Measurements from ENCODE around the gene ZMYM3.
"Not testable (repeated sequence)": the region's sequence is repeated elsewhere in the genome, so short reads cannot be mapped to it uniquely, and the experiment has no call there.

The ZMYM3 gene

DNA sequence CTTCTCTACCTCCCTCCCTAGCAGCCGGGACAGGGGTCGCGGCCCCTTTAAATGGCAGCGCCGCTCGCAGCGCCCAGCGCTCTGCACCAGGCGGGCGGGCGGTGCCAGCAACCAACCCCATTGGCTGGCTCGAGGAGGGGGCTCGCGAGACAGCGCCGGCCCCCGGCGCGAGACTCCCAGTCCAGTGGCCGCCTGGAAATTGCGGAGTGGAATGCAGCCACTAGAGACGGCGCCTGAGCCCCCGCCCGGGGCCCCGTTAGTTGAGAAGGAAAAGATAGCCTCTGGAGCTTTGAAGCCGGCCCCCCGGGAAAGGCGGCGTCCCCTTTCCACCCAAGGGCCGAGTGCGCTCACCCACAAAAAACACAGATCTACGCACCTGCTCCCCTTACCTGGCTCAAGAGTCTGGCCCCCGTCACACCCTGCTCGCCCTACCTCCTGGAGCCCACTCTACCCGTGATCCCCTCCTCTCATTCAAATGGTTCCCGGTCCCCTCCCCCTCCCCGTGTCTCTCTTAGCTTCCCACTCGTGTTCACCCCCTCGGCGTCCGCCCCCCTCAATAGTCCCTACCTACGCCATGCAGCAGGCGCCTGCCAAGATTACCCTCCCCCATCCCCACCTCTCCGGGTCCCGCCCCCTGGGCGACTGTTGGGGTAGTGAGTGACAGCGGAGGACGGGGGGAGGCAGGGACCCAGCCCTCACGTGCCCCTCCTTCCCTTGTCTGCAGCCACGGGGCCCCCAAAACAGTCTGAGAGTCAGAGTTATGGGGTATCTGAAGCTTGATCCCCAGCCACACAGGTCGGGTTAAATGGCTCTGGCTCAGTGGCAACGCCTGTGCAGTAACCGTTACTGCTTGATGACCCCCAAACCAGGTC, at the start of gene ZMYM3:
Gene ZMYM3, minus strand, starts transcription at position 49 of the 872 bp plus-strand sequence. CDS start 885 bp downstream, outside the sequence.
- peak within 1 kb of the TSS; percentile 75 for H3K4me3 ChIP-seq (ENCODE audit: control insufficient read depth, low read depth, low read length)
- no peak for TF ChIP-seq CTCF (conservative IDR thresholded peaks at IDR 0.05; ENCODE audit: control insufficient read depth, insufficient read depth, low read depth, low read length)
- DNase-seq (ENCODE audit: low read depth) = peak; percentile 71

DNA sequence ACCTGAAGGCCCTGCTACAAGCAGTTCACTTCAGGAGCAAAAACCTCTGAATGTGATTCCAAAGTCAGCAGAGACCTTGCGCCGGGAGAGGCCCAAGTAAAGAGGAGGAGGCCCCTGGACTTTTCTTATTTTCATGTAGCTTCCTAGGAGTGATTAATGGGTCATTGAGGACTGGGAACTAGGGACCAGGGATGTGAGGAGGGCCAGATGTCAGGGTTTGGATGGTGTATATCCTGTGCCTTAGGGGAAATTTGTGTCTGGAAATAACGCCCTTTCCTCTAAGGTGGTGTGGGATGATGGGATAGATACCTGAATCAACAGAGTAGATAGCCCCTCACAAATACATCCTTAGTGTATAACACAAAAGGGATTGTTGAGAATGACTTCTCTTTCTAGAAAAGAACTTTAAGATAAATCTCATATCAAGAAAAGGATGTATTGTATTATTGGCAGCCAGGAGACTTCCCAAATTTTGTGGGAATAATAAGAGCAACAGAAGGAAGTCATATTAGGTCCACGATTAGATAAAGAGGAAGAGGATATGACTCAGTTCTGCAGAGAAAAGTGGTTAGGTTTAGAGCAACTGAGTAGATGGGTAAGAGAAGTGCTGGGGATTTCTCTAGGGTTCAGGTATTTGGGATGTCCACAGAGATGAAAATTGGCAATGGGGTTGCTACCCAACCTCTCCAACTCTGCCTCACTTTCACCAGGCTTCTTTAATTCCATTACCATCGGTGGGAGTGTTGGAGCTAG, 48.7 kb upstream of the ZMYM3 start:
- H3K4me3 ChIP-seq (ENCODE audit: control insufficient read depth, low read depth, low read length) = no peak overlapping the region
- no peak for DNase-seq (ENCODE audit: low read depth)
- no peak for TF ChIP-seq CTCF (conservative IDR thresholded peaks at IDR 0.05; ENCODE audit: control insufficient read depth, insufficient read depth, low read depth, low read length)

DNA sequence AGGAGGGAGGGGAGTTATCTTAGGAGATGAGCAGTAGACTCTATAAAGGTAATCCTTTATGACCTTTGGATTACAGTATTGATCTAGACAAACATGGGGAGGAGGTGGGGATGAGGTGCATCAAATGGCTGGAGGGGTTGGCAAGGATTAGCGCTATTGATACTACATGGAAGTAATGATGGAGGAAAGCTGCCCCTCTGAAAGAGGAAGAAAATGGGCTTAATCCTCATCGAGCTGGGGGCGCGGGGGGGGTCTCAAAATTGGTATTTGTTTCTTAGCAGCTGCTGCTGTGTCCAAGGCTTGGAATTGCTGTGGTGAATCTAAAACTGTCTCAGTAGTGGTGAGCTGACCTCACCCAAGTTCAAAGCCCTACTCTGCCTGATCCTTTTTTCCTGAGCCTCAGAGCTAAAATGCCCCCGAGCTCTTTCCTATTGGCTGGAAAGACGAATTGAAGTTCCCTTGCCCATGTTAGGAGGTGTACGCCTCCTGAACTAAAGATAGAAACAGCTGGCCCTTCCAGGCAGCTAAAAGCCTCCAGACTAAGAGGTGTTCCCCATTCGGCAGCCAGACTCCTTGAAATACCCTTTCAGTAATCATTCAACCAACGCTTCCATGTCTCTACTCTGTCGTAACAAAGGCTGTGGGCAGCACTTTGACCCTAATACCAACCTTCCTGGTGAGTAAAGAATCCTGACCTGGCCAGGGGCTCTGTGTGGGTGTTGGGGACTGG, 47.4 kb upstream of the ZMYM3 start, which contains the start of gene ITGB1BP2:
Gene ITGB1BP2, plus strand, starts transcription at position 556 of the 730 bp plus-strand sequence. Its CDS starts 57 bp downstream, at position 613.
- DNase-seq (ENCODE audit: low read depth) = peak; percentile 40
- no peak within 1 kb of the TSS for H3K4me3 ChIP-seq (ENCODE audit: control insufficient read depth, low read depth, low read length)
- TF ChIP-seq CTCF (conservative IDR thresholded peaks at IDR 0.05; ENCODE audit: control insufficient read depth, insufficient read depth, low read depth, low read length) = no peak

DNA sequence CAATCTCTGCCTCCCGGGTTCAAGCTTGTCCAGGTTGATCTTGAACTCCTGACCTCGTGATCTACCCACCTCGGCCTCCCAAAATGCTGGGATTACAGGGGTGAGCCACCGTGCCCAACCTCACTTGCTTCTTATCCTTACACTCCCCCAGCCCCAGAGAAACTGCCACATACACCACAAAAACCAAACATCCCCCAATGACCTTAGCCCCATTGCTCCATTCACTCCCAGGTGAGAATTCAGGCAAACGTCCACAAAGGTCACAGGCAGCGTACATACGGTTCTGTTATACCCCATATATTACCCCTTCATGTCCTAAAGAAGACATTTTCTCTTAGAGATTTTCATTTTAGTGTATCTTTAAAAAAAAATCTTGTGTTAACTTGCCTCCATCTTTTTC, 46.6 kb upstream of the ZMYM3 start:
- H3K4me3 ChIP-seq (ENCODE audit: control insufficient read depth, low read depth, low read length); DNase-seq (ENCODE audit: low read depth): not testable (repeated sequence)

DNA sequence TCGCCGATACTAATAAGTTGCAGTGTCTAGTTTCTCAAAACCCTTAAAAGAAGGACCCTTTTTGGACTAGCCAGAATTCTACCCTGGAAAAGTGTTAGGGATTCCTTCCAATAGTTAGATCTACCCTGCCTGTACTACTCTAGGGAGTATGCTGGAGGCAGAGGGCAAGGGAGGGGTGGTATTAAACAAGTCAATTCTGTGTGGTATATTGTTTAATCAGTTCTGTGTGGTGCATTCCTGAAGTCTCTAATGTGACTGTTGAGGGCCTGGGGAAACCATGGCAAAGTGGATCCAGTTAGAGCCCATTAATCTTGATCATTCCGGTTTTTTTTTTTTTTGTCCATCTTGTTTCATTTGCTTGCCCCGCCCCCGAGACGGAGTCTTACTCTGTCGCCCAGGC, 46.1 kb upstream of the ZMYM3 start:
- not testable (repeated sequence) for DNase-seq (ENCODE audit: low read depth); H3K4me3 ChIP-seq (ENCODE audit: control insufficient read depth, low read depth, low read length)

GRCh38 chrX:71298119-71298518, 44.2 kb upstream of the ZMYM3 start:
- no peak for DNase-seq (ENCODE audit: low read depth)
- no peak for TF ChIP-seq CTCF (conservative IDR thresholded peaks at IDR 0.05; ENCODE audit: control insufficient read depth, insufficient read depth, low read depth, low read length)
- H3K4me3 ChIP-seq (ENCODE audit: control insufficient read depth, low read depth, low read length) = no peak overlapping the region

- no peak for DNase-seq (ENCODE audit: low read depth)
- no peak for TF ChIP-seq CTCF (conservative IDR thresholded peaks at IDR 0.05; ENCODE audit: control insufficient read depth, insufficient read depth, low read depth, low read length)
Measured at GRCh38 chrX:71296806-71297205, 42.9 kb upstream of the ZMYM3 start.

More at GRCh38 chrX:71296806-71297205, 42.9 kb upstream of the ZMYM3 start:
- H3K4me3 ChIP-seq (ENCODE audit: control insufficient read depth, low read depth, low read length) = no peak overlapping the region

Data from fibroblast of mammary gland (primary cell).